ENCODE results near the gene DLG2.

DLG2 gene

GRCh38 chr11:83852775-83853442 is 1774.2 kb downstream of the DLG2 start:
- no peak for DNase-seq (ENCODE audit: low read depth in 2 of 2)

- DNase-seq (ENCODE audit: low read depth in 2 of 2): no peak
Observed at GRCh38 chr11:83852012-83852411, 1775.1 kb downstream of the DLG2 start.

GRCh38 chr11:83847467-83848034 is 1779.6 kb downstream of the DLG2 start:
- no peak for DNase-seq (ENCODE audit: low read depth in 2 of 2)

- no peak for DNase-seq (ENCODE audit: low read depth in 2 of 2)
Observed at GRCh38 chr11:83845797-83846196, 1781.3 kb downstream of the DLG2 start.

- DNase-seq (ENCODE audit: low read depth in 2 of 2): no peak
Observed at GRCh38 chr11:83840326-83840725, 1786.8 kb downstream of the DLG2 start.

- no peak for DNase-seq (ENCODE audit: low read depth in 2 of 2)
Observed at GRCh38 chr11:83836883-83837654, 1790.1 kb downstream of the DLG2 start.

- no peak for DNase-seq (ENCODE audit: low read depth in 2 of 2)
Observed at GRCh38 chr11:83836065-83836464, 1791.1 kb downstream of the DLG2 start.

GRCh38 chr11:83835423-83835822 is 1791.7 kb downstream of the DLG2 start:
- no peak for DNase-seq (ENCODE audit: low read depth in 2 of 2)

GRCh38 chr11:83831929-83832328 is 1795.2 kb downstream of the DLG2 start:
- no peak for DNase-seq (ENCODE audit: low read depth in 2 of 2)

GRCh38 chr11:83827940-83828554 is 1799.1 kb downstream of the DLG2 start:
- DNase-seq (ENCODE audit: low read depth in 2 of 2): no peak

GRCh38 chr11:83827520-83827919 is 1799.6 kb downstream of the DLG2 start:
- no peak for DNase-seq (ENCODE audit: low read depth in 2 of 2)

GRCh38 chr11:83826078-83826477 is 1801.1 kb downstream of the DLG2 start:
- DNase-seq (ENCODE audit: low read depth in 2 of 2): no peak

- no peak for DNase-seq (ENCODE audit: low read depth in 2 of 2)
Observed at GRCh38 chr11:83823461-83824025, 1803.6 kb downstream of the DLG2 start.

GRCh38 chr11:83819931-83820549 is 1807.1 kb downstream of the DLG2 start:
- no peak for DNase-seq (ENCODE audit: low read depth in 2 of 2)

GRCh38 chr11:83818349-83818748 is 1808.8 kb downstream of the DLG2 start:
- DNase-seq (ENCODE audit: low read depth in 2 of 2): no peak

GRCh38 chr11:83816572-83817187 is 1810.5 kb downstream of the DLG2 start:
- DNase-seq (ENCODE audit: low read depth in 2 of 2): no peak

GRCh38 chr11:83815736-83816135 is 1811.4 kb downstream of the DLG2 start:
- no peak for DNase-seq (ENCODE audit: low read depth in 2 of 2)

- DNase-seq (ENCODE audit: low read depth in 2 of 2): no peak
Observed at GRCh38 chr11:83813296-83813695, 1813.8 kb downstream of the DLG2 start.

- no peak for DNase-seq (ENCODE audit: low read depth in 2 of 2)
Observed at GRCh38 chr11:83809274-83809673, 1817.9 kb downstream of the DLG2 start.

- no peak for DNase-seq (ENCODE audit: low read depth in 2 of 2)
Observed at GRCh38 chr11:83801799-83802198, 1825.3 kb downstream of the DLG2 start.

GRCh38 chr11:83793310-83793709 is 1833.8 kb downstream of the DLG2 start:
- no peak for DNase-seq (ENCODE audit: low read depth in 2 of 2)
